GM18909 (cell line): ENCODE measurements around the gene GSE1.

Experiments used
- ATAC-seq: cut with Tn5 transposase; IDR thresholded peaks from one replicate; pipeline ENCODE4 v1.9.1; 2021; ENCODE audit warnings: mild to moderate bottlenecking; ENCODE audit not compliant: unreplicated experiment, poor library complexity

Gene GSE1

GRCh38 chr16:85628645-85629044 lies 15.5 kb downstream of the GSE1 start:
- no peak for ATAC-seq

- no peak for ATAC-seq
Measured at GRCh38 chr16:85629326-85629725, 16.2 kb downstream of the GSE1 start.

GRCh38 chr16:85629853-85630252 lies 16.7 kb downstream of the GSE1 start:
- no peak for ATAC-seq

GRCh38 chr16:85631230-85631629 lies 18.1 kb downstream of the GSE1 start:
- ATAC-seq = no peak

- ATAC-seq = no peak
Measured at GRCh38 chr16:85631802-85632393, 18.8 kb downstream of the GSE1 start.

GRCh38 chr16:85632709-85633437 lies 19.8 kb downstream of the GSE1 start:
- no peak for ATAC-seq

GRCh38 chr16:85633438-85633743 lies 20.3 kb downstream of the GSE1 start:
- ATAC-seq = no peak

- ATAC-seq = no peak
Measured at GRCh38 chr16:85633888-85634287, 20.8 kb downstream of the GSE1 start.

- no peak for ATAC-seq
Measured at GRCh38 chr16:85634747-85635544, 21.8 kb downstream of the GSE1 start.

- no peak for ATAC-seq
Measured at GRCh38 chr16:85635545-85636140, 22.5 kb downstream of the GSE1 start.

- ATAC-seq = no peak
Measured at GRCh38 chr16:85636234-85636812, 23.2 kb downstream of the GSE1 start.

- no peak for ATAC-seq
Measured at GRCh38 chr16:85637061-85637807, 24.1 kb downstream of the GSE1 start.

- ATAC-seq = no peak
Measured at GRCh38 chr16:85637808-85638647, 24.9 kb downstream of the GSE1 start.

- no peak for ATAC-seq
Measured at GRCh38 chr16:85638695-85639409, 25.7 kb downstream of the GSE1 start.

GRCh38 chr16:85639529-85640253 lies 26.6 kb downstream of the GSE1 start:
- ATAC-seq = no peak

GRCh38 chr16:85640254-85640558 lies 27.1 kb downstream of the GSE1 start:
- ATAC-seq = no peak

- no peak for ATAC-seq
Measured at GRCh38 chr16:85640585-85640984, 27.5 kb downstream of the GSE1 start.

GRCh38 chr16:85641305-85641704 lies 28.2 kb downstream of the GSE1 start:
- ATAC-seq = no peak
